HEK293T (cell line): Measurements from ENCODE around the gene CCDC85A.

ENCODE experiments used
- BHLHE40 ChIP-seq: fragments of 450-650 bp; IDR thresholded peaks from 2 replicates; pipeline ENCODE4 v1.6.1; 2016; ENCODE audit warnings: mild to moderate bottlenecking, moderate library complexity, borderline replicate concordance
- FOXM1 ChIP-seq: fragments of 450-650 bp; IDR thresholded peaks from 2 replicates; pipeline ENCODE4 v1.6.1; 2017; ENCODE audit warnings: mild to moderate bottlenecking, borderline replicate concordance
- L3MBTL2 ChIP-seq: fragments of 450-650 bp; conservative IDR thresholded peaks from 2 replicates; pipeline ENCODE4 v1.6.1; 2016; ENCODE audit warnings: mild to moderate bottlenecking
- SP1 ChIP-seq: fragments of 450-650 bp; IDR thresholded peaks from 2 replicates; pipeline ENCODE4 v1.6.1; 2017
- SUZ12 ChIP-seq: fragments of 450-650 bp; IDR thresholded peaks from 2 replicates; pipeline ENCODE4 v1.6.1; 2016; ENCODE audit warnings: mild to moderate bottlenecking

- TF ChIP-seq BHLHE40 (no peak), SUZ12 (no peak), FOXM1 (no peak), L3MBTL2 (no peak), SP1 (no peak)
These were observed 83.6 kb downstream of the CCDC85A start for GRCh38 chr2:56267415-56267788.
